ENCODE results near the gene TMIGD1. TPM values are rescaled to one million over a fixed set of nuclear protein-coding genes. Genes with fewer than 3 reads are reported as not detected.

TMIGD1 gene
- total and polyA plus RNA-seq, 2 of the 13 experiments (the other 11 are each of a cell fraction or from before 2014, with no cell fraction given) = not detected

DNA sequence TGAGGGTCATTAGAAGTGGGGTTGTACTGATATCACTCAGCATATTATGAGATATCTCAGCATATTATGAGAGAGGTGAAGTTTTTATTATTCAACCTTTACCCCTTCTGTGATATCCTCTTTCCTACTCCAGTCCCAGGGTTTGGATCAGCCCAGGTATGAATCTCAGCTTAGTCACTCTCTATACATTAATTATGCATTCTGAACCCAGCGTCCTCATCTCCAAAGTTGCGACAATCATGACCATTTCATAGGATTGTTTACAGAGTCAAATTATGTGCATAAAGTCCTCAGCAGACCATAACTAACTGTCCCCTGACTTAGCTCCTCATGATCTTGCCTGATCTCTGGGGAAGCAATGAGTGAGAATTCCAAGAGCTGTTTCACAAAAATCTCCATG, 21.6 kb downstream of the TMIGD1 start:
- Histone ChIP-seq H3K4me3 (replicated peaks in 1 of 3; ENCODE audit: insufficient read depth in 1 of 3, low read depth in 2 of 3, low read length in 3 of 3) (no peak overlapping the region), H3K9ac (ENCODE audit: insufficient read depth, low read depth, low read length) (no peak overlapping the region), H3K79me2 (ENCODE audit: insufficient read depth, low read length) (no peaks in the 10 kb centered on the region), H4K20me1 (ENCODE audit: insufficient read depth, low read length) (no peaks in the 10 kb centered on the region), H2AFZ (ENCODE audit: low read length) (no peak overlapping the region), H3K4me1 (ENCODE audit: insufficient read depth, low read length) (peaks cover 19% of the 10 kb centered on the region), H3K9me3 (ENCODE audit: low read length) (no peaks in the 10 kb centered on the region), H3K4me2 (ENCODE audit: low read depth, low read length) (no peak overlapping the region), H3K36me3 (replicated peaks in 1 of 2; ENCODE audit: control insufficient read depth in 1 of 2, insufficient read depth in 2 of 2, low read length in 2 of 2) (no peaks in the 10 kb centered on the region), H3K27me3 (ENCODE audit: control insufficient read depth in 1 of 2, insufficient read depth in 2 of 2, low read length in 2 of 2) (peaks cover 0 to 6% of the 10 kb centered on the region in 2 experiments; a peak in 1 of 5 replicates), H3K27ac (ENCODE audit: extremely low read length, insufficient read depth, low read length) (no peak overlapping the region)
- no TSS peak for BruUV-seq (replicated peaks)
- CTCF ChIA-PET (ENCODE audit: low intra/inter-chr PET ratio, low total read pairs) = no interaction called here
- in situ Hi-C loops (cut with HindIII; ENCODE audit: extremely low pct_ligation_motif_present, low pct_unique_long_range_greater_than_20kb) = no loop called here
- POLR2A ChIA-PET = no interaction called here
- WGBS (ENCODE audit: low lambda C conversion rate) = 6% methylated on average over 2 of the region's 2 CpGs
- no peak for ATAC-seq
- intact Hi-C loops (cut with micrococcal nuclease; ENCODE audit: unreplicated experiment) = no loop called here
- DNase-seq (ENCODE audit: low spot score) = no peak
- no peak for TF ChIP-seq ZNF660 (CRISPR knock-in tag; IDR thresholded peaks at IDR 0.05; ENCODE audit: borderline replicate concordance, low read depth)
- no peak for TF ChIP-seq CENPX (CRISPR knock-in tag; IDR thresholded peaks at IDR 0.05)
- no peak for TF ChIP-seq THAP11 (CRISPR knock-in tag; IDR thresholded peaks at IDR 0.05)
- TF ChIP-seq KAT8 (CRISPR knock-in tag; IDR thresholded peaks at IDR 0.05) = no peak
- TF ChIP-seq ZNF24 (IDR thresholded peaks at IDR 0.05) = no peak
- TF ChIP-seq, protein P1, sequence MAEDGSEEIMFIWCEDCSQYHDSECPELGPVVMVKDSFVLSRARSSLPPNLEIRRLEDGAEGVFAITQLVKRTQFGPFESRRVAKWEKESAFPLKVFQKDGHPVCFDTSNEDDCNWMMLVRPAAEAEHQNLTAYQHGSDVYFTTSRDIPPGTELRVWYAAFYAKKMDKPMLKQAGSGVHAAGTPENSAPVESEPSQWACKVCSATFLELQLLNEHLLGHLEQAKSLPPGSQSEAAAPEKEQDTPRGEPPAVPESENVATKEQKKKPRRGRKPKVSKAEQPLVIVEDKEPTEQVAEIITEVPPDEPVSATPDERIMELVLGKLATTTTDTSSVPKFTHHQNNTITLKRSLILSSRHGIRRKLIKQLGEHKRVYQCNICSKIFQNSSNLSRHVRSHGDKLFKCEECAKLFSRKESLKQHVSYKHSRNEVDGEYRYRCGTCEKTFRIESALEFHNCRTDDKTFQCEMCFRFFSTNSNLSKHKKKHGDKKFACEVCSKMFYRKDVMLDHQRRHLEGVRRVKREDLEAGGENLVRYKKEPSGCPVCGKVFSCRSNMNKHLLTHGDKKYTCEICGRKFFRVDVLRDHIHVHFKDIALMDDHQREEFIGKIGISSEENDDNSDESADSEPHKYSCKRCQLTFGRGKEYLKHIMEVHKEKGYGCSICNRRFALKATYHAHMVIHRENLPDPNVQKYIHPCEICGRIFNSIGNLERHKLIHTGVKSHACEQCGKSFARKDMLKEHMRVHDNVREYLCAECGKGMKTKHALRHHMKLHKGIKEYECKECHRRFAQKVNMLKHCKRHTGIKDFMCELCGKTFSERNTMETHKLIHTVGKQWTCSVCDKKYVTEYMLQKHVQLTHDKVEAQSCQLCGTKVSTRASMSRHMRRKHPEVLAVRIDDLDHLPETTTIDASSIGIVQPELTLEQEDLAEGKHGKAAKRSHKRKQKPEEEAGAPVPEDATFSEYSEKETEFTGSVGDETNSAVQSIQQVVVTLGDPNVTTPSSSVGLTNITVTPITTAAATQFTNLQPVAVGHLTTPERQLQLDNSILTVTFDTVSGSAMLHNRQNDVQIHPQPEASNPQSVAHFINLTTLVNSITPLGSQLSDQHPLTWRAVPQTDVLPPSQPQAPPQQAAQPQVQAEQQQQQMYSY (CRISPR knock-in tag; IDR thresholded peaks at IDR 0.05) = 0 out of 2 replicates have a peak, but pooled peaks have one; percentile 29
- TF ChIP-seq, protein P2, sequence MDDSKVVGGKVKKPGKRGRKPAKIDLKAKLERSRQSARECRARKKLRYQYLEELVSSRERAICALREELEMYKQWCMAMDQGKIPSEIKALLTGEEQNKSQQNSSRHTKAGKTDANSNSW (CRISPR knock-in tag; IDR thresholded peaks at IDR 0.05; ENCODE audit: borderline replicate concordance) = no peak
- no peak for TF ChIP-seq MATR3 (CRISPR knock-in tag; IDR thresholded peaks at IDR 0.05)
- no peak for FAIRE-seq
